Activated CD8-positive, alpha-beta memory T cell treated with anti-CD3 and anti-CD28 coated beads, Interleukin-2, amount 50 U/mL, for 1 hour (primary cell): ENCODE results near the gene KLRC4.
A peak's percentile ranks its signal among the peaks of the same experiment; 100 is the strongest.
"Not testable (repeated sequence)": the region's sequence is repeated elsewhere in the genome, so short reads cannot be mapped to it uniquely, and the experiment has no call there.

Source experiments
- DNase-seq: peaks from one replicate; pipeline ENCODE4 v3.0.0-alpha.2; 2020; ENCODE audit errors: extremely low read depth

KLRC4 gene

GRCh38 chr12:10397296-10397695, 12.3 kb downstream of the KLRC4 start:
- no peak for DNase-seq

GRCh38 chr12:10396176-10396575, 13.4 kb downstream of the KLRC4 start:
- DNase-seq = not testable (repeated sequence)

DNA sequence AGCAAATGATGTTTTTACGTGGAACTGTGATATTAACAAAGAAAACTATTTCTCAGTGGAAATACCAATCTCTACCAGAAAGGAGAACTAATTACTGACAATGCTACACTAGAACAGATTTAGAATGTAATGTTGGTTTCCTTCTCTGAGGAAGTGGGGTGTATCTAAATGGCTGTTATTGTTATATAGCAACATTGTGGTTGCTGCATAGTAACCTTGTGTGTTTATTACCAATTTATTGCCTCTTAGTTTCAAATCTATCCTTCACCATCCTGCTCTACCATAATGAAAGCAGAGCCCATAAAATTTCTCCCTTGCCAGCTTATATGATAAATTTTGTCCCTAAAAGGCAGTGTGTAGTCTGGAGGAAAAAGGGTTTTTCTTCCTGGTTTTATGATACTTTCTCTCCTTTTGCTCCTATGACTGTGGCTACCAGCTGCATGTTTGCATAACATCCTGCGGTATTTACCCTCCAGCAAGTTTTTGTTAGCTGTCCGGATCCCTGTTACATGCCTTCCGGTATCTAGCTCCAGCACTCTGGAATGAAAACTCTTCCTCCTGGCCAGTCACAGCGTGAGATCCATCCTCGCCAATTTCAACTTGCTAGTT, 14.1 kb downstream of the KLRC4 start:
- DNase-seq = no peak

- peak; percentile 56 for DNase-seq
These were observed 14.9 kb downstream of the KLRC4 start for GRCh38 chr12:10394531-10395152.

DNA sequence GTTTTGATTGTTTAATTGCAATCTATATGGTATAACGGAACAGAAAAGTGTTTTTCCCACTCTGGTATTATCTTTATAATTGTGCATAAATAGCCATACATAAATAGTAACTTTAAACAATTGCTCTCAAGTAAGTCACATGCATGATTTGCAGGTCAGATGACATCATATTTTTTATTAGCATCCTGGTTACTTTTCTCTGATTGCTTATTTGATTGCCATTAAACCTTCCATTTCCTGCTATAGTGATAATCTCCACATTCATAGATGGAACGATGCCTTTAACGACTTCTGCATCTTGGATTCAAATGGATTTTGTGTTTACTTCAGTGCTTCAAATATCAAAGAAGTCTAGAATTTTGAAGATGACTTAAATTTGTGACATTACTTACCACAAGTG, 16.3 kb downstream of the KLRC4 start:
- no peak for DNase-seq

DNA sequence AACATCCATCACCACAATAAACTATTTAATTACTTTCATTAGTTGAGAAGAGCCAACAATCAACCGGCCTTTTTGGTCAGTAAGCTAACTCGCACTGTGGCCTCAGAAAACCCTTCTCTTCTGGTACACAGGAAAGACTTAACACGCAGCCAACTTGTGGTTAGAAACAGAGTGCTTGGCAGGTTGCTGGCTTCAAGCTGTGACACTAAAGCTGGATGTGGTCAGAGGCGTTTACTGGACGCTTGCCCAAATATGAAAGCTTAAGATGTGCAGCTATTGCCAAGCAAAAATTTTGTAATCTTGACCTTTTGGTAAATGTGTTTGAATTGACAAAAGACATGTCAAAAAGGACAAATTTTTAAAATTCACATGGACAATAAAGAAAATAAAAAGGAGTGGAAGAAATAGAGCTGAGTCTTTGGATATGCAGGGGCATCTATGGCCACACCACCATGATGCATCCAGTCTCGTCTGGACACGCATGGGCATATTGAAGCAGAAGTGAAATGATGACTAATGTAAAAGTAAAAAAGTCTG, 17.1 kb downstream of the KLRC4 start:
- DNase-seq = no peak

GRCh38 chr12:10390991-10391390, 18.6 kb downstream of the KLRC4 start:
- DNase-seq = not testable (repeated sequence)

- DNase-seq = no peak
These were observed 19.7 kb downstream of the KLRC4 start, which contains the start of gene KLRK1 for GRCh38 chr12:10389904-10390303. Gene KLRK1, minus strand, starts transcription at chr12:10390041. Its CDS starts 1,231 bp downstream, at chr12:10388810.

DNA sequence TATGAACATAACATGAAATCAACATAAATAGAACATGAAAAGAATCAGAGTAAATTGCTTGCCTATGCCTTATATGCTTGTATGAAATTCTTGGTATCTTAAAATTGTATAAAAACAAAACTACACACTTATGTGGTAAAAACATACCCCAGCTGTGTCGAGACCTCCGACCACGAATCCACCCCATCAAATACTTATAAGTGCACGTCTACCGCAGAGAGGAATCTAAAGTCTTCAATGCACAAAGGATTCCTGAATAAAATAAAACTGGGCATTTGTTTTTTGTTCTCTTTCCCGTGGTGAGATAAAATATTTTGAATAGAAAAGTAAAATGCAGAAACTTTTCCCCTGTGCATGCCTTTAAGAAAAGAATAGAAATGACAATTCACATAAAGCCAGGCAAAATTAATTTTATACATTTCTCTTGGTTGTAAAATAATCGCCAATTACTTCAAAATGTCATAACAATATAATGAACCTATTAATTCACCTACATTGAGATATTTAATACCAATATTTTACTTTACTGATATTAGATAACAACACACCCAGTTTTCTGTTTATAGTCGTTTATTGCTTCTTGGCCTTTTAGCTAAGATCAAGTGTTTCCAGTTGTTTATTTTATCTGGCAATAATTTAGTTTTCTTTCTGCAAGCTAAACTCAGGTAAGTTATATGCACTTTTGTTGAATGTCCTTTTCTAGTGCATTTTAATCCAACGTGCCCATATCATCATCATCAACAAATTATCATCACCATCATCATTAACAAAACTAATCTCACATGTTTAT, 20.7 kb downstream of the KLRC4 start:
- no peak for DNase-seq

DNA sequence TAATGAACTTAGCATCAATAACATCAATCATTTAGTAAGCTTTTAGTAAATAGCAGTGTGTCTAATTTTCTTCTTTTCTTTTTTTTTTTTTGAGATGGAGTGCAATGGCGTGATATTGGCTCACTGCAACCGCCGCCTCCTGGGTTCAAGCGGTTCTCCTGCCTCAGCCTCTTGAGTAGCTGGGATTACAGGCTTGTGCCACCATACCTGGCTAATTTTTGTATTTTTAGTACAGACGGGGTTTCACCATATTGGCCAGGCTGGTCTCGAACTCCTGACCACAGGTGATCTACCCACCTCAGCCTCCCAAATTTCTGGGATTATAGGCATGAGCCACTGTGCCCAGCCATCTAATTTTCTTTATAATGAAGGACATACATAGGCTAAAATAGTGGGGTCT, 22.1 kb downstream of the KLRC4 start:
- not testable (repeated sequence) for DNase-seq

DNA sequence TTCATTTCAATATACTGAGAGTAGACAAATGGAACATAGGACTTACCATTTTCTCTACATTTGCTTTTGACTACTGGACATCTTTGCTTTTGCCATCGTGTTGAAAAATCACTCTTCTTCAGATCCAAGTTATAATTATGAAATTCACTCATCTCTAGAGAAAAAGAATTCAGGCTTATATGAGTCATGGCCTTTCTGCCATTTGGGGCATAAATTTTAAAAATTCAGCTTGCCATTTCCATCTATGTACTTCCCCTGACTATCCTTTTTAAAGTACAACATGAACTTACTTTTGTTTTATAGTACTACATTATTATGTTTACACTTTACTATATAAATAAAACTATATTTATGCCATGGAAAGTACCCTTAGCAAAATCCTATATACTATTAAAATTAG, 22.7 kb downstream of the KLRC4 start:
- no peak for DNase-seq

GRCh38 chr12:10385166-10385613, 24.4 kb downstream of the KLRC4 start:
- no peak for DNase-seq

- no peak for DNase-seq
These were observed 25.4 kb downstream of the KLRC4 start for GRCh38 chr12:10384191-10384590.

DNA sequence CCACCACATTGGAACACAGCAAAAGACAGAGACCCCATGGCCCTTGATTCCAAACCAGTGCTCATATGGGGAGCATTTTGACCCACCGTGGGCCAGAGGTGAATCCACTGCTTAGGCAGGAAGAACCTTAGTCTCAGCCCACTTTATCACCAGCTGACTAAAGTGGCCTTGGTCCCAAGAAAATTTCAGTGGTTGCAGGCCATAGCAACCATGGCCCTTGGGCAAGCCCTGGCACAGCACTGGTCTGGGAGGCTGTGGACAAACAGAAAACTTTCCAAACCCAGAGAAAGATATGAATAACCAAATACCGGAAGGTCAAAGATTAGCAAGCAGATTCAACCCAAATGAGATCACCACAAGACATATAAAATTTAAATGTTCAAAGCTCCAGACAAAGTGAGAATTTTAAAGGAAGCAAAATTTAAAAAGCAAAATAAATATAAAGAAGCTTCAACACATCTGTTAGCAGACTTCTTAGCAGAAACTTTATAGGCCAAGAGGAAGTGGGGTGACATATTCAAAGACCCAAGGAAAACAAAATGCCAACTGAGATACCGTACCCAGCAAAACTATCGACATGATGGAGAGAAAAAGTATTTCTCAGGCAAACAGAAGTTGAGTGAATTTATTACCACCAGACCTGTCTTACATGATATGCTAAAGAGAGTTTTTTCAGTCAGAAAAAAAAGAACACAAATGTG, 27.5 kb downstream of the KLRC4 start:
- no peak for DNase-seq

DNA sequence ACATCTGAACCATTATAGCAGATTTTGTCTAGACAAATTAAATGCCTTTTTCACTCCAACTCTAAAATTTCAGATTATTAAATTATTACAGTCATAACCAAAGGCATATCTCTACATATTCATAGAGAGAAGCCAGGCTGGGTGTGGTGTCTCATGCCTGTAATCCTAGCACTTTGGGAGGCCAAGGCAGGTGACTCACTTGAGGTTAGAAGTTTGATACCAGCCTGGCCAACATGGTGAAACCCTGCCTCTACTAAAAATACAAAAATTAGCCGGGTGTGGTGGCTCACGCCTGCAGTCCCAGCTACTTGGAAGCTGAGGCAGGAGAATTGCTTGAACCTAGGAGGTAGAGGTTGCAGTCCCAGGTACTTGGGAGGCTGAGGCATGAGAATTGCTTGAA, 30.8 kb downstream of the KLRC4 start:
- not testable (repeated sequence) for DNase-seq

GRCh38 chr12:10374624-10375018, 34.9 kb downstream of the KLRC4 start:
- DNase-seq = no peak

DNA sequence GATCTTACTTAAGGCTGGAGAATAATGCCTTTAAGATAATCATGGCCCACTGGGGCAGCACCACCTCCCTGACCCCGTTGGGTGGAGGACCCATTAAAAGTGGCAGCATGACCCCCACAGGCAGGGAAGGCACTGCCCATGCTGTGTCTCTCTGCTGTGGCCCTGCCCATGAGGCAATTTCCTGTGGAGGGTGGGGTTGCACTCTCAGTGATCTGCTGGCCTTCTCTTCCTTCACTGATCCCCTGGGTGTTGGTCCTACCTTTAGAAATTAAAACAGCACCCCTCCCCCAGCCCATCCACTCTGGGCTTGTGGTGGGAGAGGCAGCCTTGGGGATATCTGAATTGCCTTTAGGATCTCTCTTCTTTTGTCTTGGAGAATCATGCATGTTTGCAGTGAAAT, 37.0 kb downstream of the KLRC4 start:
- no peak for DNase-seq

- DNase-seq = not testable (repeated sequence)
These were observed 37.5 kb downstream of the KLRC4 start for GRCh38 chr12:10371893-10372535.

DNA sequence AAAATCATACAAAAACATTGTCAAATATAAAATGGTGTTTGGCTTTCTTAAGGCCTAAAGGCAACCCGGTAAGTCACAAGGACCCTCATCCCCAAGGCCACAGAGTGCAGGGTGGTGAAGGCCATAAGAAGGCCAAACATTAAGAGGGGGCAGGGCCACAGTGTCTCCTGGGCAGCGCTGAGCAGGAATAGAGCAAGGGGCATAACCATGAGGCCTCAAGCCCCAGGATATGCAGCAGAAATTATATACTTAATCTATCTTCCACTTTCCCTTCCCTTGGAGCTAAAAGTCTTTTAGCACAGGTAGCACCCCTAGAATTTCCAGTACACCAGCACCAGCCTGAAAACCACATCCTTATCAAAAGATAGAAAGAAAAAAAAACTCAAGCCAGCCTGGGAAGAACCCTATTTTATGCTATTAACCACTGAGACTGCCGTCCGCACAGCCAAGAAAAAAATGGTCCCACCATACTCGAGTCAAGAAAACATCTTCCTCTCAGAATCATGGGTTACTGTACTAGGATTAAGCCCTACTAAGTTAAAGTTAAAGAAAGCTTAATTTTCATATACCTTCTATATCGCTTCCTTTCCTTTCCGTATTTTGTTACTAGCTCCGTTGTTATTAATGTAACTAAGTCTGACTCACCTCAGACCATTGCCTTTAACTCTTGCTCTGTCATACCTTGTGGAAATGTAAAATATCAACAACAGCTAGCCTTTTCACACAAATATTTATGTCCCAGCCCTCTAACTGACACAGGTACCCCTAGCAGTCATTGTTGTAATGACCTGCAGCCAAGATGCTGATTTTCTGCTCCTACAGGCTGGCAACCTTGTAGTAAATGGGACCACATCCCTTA, 39.8 kb downstream of the KLRC4 start:
- DNase-seq = no peak
